Glomerular endothelial cell (primary cell): ENCODE results near the gene SPOCK2. TPM values are rescaled to one million over a fixed set of nuclear protein-coding genes. Genes with fewer than 3 reads are reported as not detected.
A peak's percentile ranks its signal among the peaks of the same experiment; 100 is the strongest.
"Not testable (repeated sequence)": the region's sequence is repeated elsewhere in the genome, so short reads cannot be mapped to it uniquely, and the experiment has no call there.

Experiments
- DNase-seq: peaks from one replicate; pipeline ENCODE4 v3.0.0-alpha.2; 2011; ENCODE audit warnings: low read depth, low spot score; ENCODE audit errors: extremely low read depth
- total RNA-seq: library from RNA; depleted of rRNA; stranded (reverse); fragments of >200 nt; gene quantifications from 2 replicates; pipeline ENCODE4 v1.2.3, GENCODE V29; 2015

The SPOCK2 gene
- 0.41 and 3.9 TPM in 2 replicates for total RNA-seq

- DNase-seq, result no peak
Observed at GRCh38 chr10:72087969-72088888, at the start of gene SPOCK2. SPOCK2 (minus strand) TSS chr10:72088551; CDS start chr10:72088328, 223 bp downstream.

- DNase-seq, result no peak
Observed at GRCh38 chr10:72137583-72137982, 49.2 kb upstream of the SPOCK2 start.

GRCh38 chr10:72136225-72136624 is 47.9 kb upstream of the SPOCK2 start:
- DNase-seq, result not testable (repeated sequence)

GRCh38 chr10:72134785-72135767 is 46.7 kb upstream of the SPOCK2 start:
- DNase-seq, result no peak

GRCh38 chr10:72133517-72133916 is 45.2 kb upstream of the SPOCK2 start:
- DNase-seq, result no peak

- no peak for DNase-seq
Observed at GRCh38 chr10:72132854-72133253, 44.5 kb upstream of the SPOCK2 start.

GRCh38 chr10:72127571-72127970 is 39.2 kb upstream of the SPOCK2 start:
- DNase-seq, result no peak

GRCh38 chr10:72126872-72127232 is 38.5 kb upstream of the SPOCK2 start:
- DNase-seq, result no peak

GRCh38 chr10:72126184-72126871 is 38.0 kb upstream of the SPOCK2 start:
- DNase-seq, result peak; percentile 36

GRCh38 chr10:72124989-72125388 is 36.6 kb upstream of the SPOCK2 start:
- no peak for DNase-seq

- DNase-seq, result no peak
Observed at GRCh38 chr10:72124381-72124780, 36.0 kb upstream of the SPOCK2 start.

- DNase-seq, result no peak
Observed at GRCh38 chr10:72123616-72124015, 35.3 kb upstream of the SPOCK2 start.

- no peak for DNase-seq
Observed at GRCh38 chr10:72122221-72122620, 33.9 kb upstream of the SPOCK2 start.

GRCh38 chr10:72121389-72121788 is 33.0 kb upstream of the SPOCK2 start:
- no peak for DNase-seq

GRCh38 chr10:72116372-72116771 is 28.0 kb upstream of the SPOCK2 start:
- DNase-seq, result no peak

GRCh38 chr10:72114706-72115450 is 26.5 kb upstream of the SPOCK2 start:
- DNase-seq, result no peak

- DNase-seq, result no peak
Observed at GRCh38 chr10:72110673-72111401, 22.5 kb upstream of the SPOCK2 start.

- DNase-seq, result no peak
Observed at GRCh38 chr10:72109636-72110157, 21.3 kb upstream of the SPOCK2 start.
